Left lung (tissue), 10 donors: Measurements from ENCODE around the gene SPACA9. TPM values are rescaled to one million over a fixed set of nuclear protein-coding genes. Genes with fewer than 3 reads are reported as not detected.

Experiments
- ATAC-seq: fragments of 200-7000 bp; cut with Tn5 transposase; one replicate; pipeline ENCODE4 v1.9.1; 2020; ENCODE audit warnings: moderate library complexity
- DNase-seq, 4 donors: peaks; one replicate each; pipeline ENCODE4 v3.0.0-alpha.2; 2013 to 2020
- H3K27ac ChIP-seq, 2 donors: fragments of 200-600 bp; sonication (generic) in 1 of 2; one replicate each; pipeline versions ENCODE4 v1.5.0 to v1.8.0; 2020 to 2021
- H3K27me3 ChIP-seq, 2 donors: fragments of 200-600 bp; sonication (generic) in 1 of 2; one replicate each; pipeline versions ENCODE4 v1.5.0 to v1.8.0; 2020 to 2021
- H3K36me3 ChIP-seq, 2 donors: fragments of 200-600 bp; sonication (generic) in 1 of 2; one replicate each; pipeline versions ENCODE4 v1.5.0 to v1.8.0; 2020 to 2021
- H3K4me1 ChIP-seq, 2 donors: fragments of 200-600 bp; one replicate each; pipeline ENCODE4 v1.8.0; 2021
- H3K4me3 ChIP-seq, 2 donors: fragments of 200-600 bp; sonication (generic) in 1 of 2; one replicate each; pipeline versions ENCODE4 v1.5.0 to v1.8.0; 2020 to 2021; ENCODE audit warnings: mild to moderate bottlenecking in 1 of 2
- H3K9me3 ChIP-seq, 2 donors: fragments of 200-600 bp; sonication (generic) in 1 of 2; one replicate each; pipeline versions ENCODE4 v1.5.0 to v1.8.0; 2020 to 2021
- CTCF ChIP-seq, 2 donors: fragments of 200-600 bp; sonication (generic) in 1 of 2; IDR thresholded peaks; one replicate each; pipeline versions ENCODE4 v1.5.0 to v1.8.0; 2021; ENCODE audit warnings: antibody characterized with exemption in 2 of 2
- intact Hi-C, 2 donors: fragments of 100-400 bp; cut with DNase I; formaldehyde crosslinking; loops; one replicate each; pipeline versions ENCODE4 v1.11.2 to v1.14.2; 2022
- polyA plus RNA-seq, 6 donors: library from polyadenylated mRNA; unstranded; fragments of 120-200 nt; gene quantifications; one replicate each; pipeline ENCODE4 v1.2.1, GENCODE V29; 2013; ENCODE audit not compliant: insufficient read length in 6 of 6
- total RNA-seq, 2 donors: library from RNA; stranded (reverse); fragmentation: NEBNext Ultra II Directional; extraction: Animal tissue kit (Norgen Biotek cat#: 25700); gene quantifications; one replicate each; pipeline ENCODE4 v1.2.1, GENCODE V29; 2021
- donor health status: DM: no; HTN: yes; CAD: no.
- donor health status: DM: no; HTN: no; CAD: no.

The SPACA9 gene
- total and polyA plus RNA-seq, 8 donors, result 6.9 to 13.4 (median 9.8) TPM

DNA sequence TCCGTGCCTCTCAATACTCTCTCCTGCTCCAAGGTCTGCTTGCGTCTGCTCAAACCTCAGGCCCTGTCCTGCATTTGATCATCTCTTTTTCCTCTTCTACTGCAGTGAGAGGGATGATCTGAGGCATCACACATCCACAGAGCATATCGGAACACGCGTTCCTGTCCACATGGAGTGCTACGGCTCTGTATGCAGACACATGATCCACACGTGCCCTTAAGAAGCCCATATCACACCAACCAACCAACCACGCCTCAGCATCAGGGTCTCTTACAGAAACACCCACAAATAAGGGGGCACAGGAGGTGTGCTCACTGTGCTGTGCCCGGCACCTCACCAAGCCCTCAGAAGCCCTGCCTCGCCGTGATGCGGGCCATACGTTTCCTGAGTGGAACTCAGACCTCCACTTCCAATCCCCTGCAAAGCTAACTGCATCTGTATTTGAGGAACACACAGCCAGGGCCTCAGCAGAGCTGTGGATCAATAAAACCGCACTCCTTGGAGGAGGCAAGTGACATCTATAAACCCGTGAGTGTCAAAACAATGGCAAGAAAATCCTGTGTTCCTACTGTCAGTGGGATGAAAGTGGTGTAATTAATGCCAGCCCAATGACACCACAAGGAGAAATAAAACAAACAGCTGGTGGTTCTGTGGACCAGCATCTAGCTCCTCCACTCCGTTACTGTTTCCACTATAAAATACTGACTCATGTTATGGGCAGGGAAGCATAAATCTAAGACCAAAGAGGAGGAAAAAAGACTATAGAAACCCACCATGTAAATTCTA lies 41.0 kb upstream of the SPACA9 start:
- intact Hi-C loops, result no loop called here
- no peaks in the 10 kb centered on the region for H3K36me3 ChIP-seq
- H3K9me3 ChIP-seq, result no peaks in the 10 kb centered on the region
- no peaks in the 10 kb centered on the region for H3K27me3 ChIP-seq
- no peak for TF ChIP-seq CTCF (IDR thresholded peaks at IDR 0.05)
- no peak overlapping the region for H3K27ac ChIP-seq
- H3K4me1 ChIP-seq, result no peaks in the 10 kb centered on the region
- H3K4me3 ChIP-seq, result no peak overlapping the region
- ATAC-seq (no peak), DNase-seq (no peak)

- TF ChIP-seq CTCF (IDR thresholded peaks at IDR 0.05), result no peak
- intact Hi-C loops, result no loop called here
- H3K4me1 ChIP-seq, result no peaks in the 10 kb centered on the region
- H3K36me3 ChIP-seq, result no peaks in the 10 kb centered on the region
- no peaks in the 10 kb centered on the region for H3K9me3 ChIP-seq
- H3K4me3 ChIP-seq, result no peak overlapping the region
- DNase-seq (no peak), ATAC-seq (no peak)
- H3K27me3 ChIP-seq, result no peaks in the 10 kb centered on the region
- no peak overlapping the region for H3K27ac ChIP-seq
Observed at GRCh38 chr9:132838291-132838690, 40.4 kb upstream of the SPACA9 start.

GRCh38 chr9:132840980-132841379 lies 37.7 kb upstream of the SPACA9 start:
- H3K4me1 ChIP-seq, result no peaks in the 10 kb centered on the region
- no peak for TF ChIP-seq CTCF (IDR thresholded peaks at IDR 0.05)
- no peaks in the 10 kb centered on the region for H3K27me3 ChIP-seq
- no peak overlapping the region for H3K27ac ChIP-seq
- intact Hi-C loops, result no loop called here
- H3K9me3 ChIP-seq, result no peaks in the 10 kb centered on the region
- H3K4me3 ChIP-seq, result no peak overlapping the region
- ATAC-seq, result no peak
- H3K36me3 ChIP-seq, result no peaks in the 10 kb centered on the region
- no peak for DNase-seq

DNA sequence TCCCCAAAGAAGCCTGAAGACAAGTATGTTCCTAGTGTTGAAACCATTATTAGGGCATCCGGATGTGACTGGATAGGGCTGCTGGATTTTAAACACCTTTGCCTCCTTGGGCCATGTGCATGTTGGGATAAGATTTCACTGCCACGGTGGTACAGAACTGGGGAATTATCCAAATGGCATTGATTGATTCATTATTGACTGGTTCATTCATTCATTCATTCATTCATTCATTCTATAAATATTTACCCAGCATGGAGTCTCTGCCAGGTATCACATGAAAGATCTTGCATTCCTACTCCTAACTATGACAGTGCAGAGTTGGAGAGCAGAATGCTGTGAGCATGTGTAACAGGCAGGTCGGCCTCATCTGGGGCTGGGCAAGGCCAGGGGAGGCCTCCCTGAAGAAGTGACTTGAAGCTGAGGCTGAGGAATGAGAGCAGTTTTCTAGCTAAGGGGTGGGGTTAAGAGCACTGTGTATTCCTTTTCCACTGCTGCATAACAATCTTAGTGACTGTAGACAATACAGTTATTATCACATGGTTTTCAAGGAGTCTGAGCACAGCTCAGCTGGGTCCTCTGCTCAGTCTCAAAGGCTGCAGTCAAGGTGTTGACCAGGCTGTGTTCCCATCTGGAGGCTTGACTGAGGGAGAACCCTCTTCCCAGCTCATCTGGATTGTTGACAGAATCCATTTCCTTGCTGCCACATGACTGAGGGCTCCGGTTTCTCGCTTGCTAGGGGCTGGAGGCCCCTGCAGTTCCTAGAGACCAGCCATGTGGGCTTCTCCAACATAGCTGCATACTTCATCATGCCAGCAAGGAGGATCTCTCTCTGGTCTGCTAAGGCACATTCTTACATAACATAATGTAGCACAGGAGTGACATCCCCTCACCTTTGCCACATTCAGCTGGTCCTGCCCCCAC lies 36.3 kb upstream of the SPACA9 start:
- DNase-seq (no peak), ATAC-seq (no peak)
- intact Hi-C loops, result no loop called here
- no peaks in the 10 kb centered on the region for H3K4me1 ChIP-seq
- no peak overlapping the region for H3K4me3 ChIP-seq
- no peak for TF ChIP-seq CTCF (IDR thresholded peaks at IDR 0.05)
- no peak overlapping the region for H3K27ac ChIP-seq
- no peaks in the 10 kb centered on the region for H3K27me3 ChIP-seq
- no peaks in the 10 kb centered on the region for H3K36me3 ChIP-seq
- H3K9me3 ChIP-seq, result no peaks in the 10 kb centered on the region
